GM18511 (cell line): Measurements from ENCODE around the gene ARHGAP42.
A peak's percentile ranks its signal among the peaks of the same experiment; 100 is the strongest.

Experiments
- ATAC-seq: cut with Tn5 transposase; IDR thresholded peaks from one replicate; pipeline ENCODE4 v1.9.1; 2021; ENCODE audit warnings: mild to moderate bottlenecking, moderate library complexity; ENCODE audit not compliant: unreplicated experiment

The ARHGAP42 gene

GRCh38 chr11:100680070-100680469, 7.0 kb upstream of the ARHGAP42 start:
- ATAC-seq = no peak

GRCh38 chr11:100681064-100681502, 6.0 kb upstream of the ARHGAP42 start:
- peak; percentile 98 for ATAC-seq

- ATAC-seq = no peak
These were observed 4.7 kb upstream of the ARHGAP42 start for GRCh38 chr11:100682247-100682969.

- no peak for ATAC-seq
These were observed 4.0 kb upstream of the ARHGAP42 start for GRCh38 chr11:100683126-100683525.

- ATAC-seq = peak; percentile 29
These were observed 2.7 kb upstream of the ARHGAP42 start for GRCh38 chr11:100684101-100685065.

- no peak for ATAC-seq
These were observed 523 bp upstream of the ARHGAP42 start for GRCh38 chr11:100686476-100687053.

GRCh38 chr11:100687630-100688395, 725 bp downstream of the ARHGAP42 start:
- ATAC-seq = peak; percentile 78

- no peak for ATAC-seq
These were observed 2.1 kb downstream of the ARHGAP42 start for GRCh38 chr11:100689141-100689540.

GRCh38 chr11:100691896-100692653, 5.0 kb downstream of the ARHGAP42 start:
- ATAC-seq = no peak

- no peak for ATAC-seq
These were observed 8.8 kb downstream of the ARHGAP42 start for GRCh38 chr11:100695911-100696310.

- no peak for ATAC-seq
These were observed 16.1 kb downstream of the ARHGAP42 start for GRCh38 chr11:100703139-100703538.

GRCh38 chr11:100703801-100704575, 16.9 kb downstream of the ARHGAP42 start:
- no peak for ATAC-seq

- peak; percentile 53 for ATAC-seq
These were observed 18.4 kb downstream of the ARHGAP42 start for GRCh38 chr11:100705447-100705846.

- peak; percentile 63 for ATAC-seq
These were observed 19.1 kb downstream of the ARHGAP42 start for GRCh38 chr11:100706179-100706578.

- ATAC-seq = peak; percentile 73
These were observed 22.3 kb downstream of the ARHGAP42 start for GRCh38 chr11:100709233-100709957.

GRCh38 chr11:100711984-100712383, 24.9 kb downstream of the ARHGAP42 start:
- no peak for ATAC-seq

- no peak for ATAC-seq
These were observed 25.5 kb downstream of the ARHGAP42 start for GRCh38 chr11:100712583-100712982.

GRCh38 chr11:100715165-100715761, 28.2 kb downstream of the ARHGAP42 start:
- ATAC-seq = no peak
